Measurements from ENCODE around the gene DHRS7B. TPM values are rescaled to one million over a fixed set of nuclear protein-coding genes. Genes with fewer than 3 reads are reported as not detected.
A peak's percentile ranks its signal among the peaks of the same experiment; 100 is the strongest.

The DHRS7B gene
- total RNA-seq, 1 donor from 2014 or later = 14.4 TPM

GRCh38 chr17:21152731-21153130 lies 26.0 kb downstream of the DHRS7B start:
- DNase-seq (ENCODE audit: low read depth in 2 of 2) = no peak

GRCh38 chr17:21157586-21158370 lies 31.0 kb downstream of the DHRS7B start:
- no peak for DNase-seq (ENCODE audit: low read depth in 2 of 2)

- no peak for DNase-seq (ENCODE audit: low read depth in 2 of 2)
Measured at GRCh38 chr17:21160401-21160800, 33.6 kb downstream of the DHRS7B start.

GRCh38 chr17:21161498-21162393 lies 35.0 kb downstream of the DHRS7B start:
- DNase-seq (ENCODE audit: low read depth in 2 of 2) = no peak

DNA sequence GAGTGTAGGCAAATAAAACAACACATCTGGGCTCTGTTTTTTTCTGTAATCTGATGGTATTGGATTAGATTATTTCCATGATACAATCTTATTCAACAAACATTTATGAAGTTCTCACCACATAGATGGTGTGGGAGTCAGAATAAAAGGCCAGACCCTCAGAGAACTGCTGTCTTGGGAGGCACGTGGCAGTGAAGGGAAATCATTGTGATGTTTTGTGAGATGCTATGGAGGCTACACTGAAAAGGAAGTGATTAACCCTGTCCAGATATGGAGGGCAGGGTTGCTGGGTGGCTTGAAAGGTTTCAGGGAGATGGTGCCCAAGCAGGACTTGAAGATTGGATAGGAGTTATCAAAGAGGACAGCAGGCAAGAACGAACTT lies 35.6 kb downstream of the DHRS7B start:
- no peak for DNase-seq (ENCODE audit: low read depth in 2 of 2)

DNA sequence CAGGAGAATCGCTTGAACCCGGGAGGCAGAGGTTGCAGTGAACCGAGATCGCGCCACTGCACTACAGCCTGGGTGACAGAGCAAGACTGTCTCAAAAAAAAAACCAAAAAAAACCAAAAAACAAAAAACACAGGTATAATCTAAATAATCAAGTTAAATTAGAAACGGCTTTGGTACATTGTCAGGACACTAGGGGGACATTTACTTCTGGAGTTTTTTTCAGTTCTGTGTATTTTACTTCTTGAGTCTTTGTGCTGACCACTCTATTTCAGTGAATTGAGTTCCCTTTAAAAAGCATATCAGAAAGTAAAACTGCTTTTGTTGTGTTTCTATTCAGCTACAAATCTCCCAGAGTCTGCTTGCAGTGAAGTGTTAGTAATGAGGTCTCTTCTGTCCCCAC lies 36.3 kb downstream of the DHRS7B start:
- DNase-seq (ENCODE audit: low read depth in 2 of 2) = no peak

- no peak for DNase-seq (ENCODE audit: low read depth in 2 of 2)
Measured at GRCh38 chr17:21164216-21164615, 37.5 kb downstream of the DHRS7B start.

DNA sequence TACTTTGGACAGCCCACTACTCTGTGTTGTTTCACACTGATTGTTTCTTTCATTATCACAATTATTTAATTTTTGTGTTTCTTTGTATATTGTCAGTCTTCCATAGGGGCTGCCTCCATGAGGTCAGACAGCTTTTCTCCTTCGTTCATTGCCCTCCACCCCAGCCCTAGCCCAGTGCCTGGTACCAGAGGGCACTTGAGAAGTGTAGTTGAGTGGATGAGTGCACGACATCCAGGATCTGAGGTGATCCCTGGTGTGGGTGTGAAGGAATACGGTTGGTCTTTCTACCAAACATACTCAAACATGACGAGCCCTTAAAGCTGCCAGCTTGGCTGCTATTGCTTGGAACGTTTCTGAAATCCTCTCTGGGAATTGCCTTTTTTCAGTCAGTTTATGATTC lies 37.9 kb downstream of the DHRS7B start:
- DNase-seq (ENCODE audit: low read depth in 2 of 2) = no peak

DNA sequence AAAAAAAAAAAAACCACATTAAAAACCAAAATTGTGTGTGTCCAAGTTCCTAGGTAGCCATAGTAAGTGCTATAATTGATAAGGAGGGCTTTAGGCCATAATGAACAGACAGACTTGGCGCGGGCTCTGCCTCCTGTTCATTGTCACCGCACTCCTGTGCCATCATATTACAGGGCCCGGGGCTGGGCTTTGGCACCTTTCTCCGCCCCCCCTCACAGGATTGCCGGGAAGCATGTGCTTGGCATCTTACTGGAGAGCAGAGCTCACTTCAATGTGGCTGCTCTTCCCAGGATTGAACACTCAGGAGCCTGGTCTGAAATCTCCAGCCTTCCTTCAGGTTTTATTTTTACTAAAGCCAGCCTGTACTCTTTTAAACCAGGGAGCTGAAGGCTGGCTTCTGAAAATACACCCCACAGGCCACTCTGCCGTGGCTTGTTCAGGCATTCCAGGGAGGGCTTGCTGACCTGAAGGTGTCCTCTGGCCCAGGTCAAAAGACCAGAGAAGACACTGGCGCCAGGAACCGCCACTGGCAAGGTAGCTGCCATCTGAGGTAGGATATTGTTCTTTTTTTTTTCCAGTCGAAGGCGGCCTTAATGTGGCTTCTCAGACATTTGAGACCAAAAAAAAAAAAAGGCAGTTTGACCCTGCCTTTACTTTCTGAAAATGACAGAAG lies 39.3 kb downstream of the DHRS7B start:
- no peak for DNase-seq (ENCODE audit: low read depth in 2 of 2)

DNA sequence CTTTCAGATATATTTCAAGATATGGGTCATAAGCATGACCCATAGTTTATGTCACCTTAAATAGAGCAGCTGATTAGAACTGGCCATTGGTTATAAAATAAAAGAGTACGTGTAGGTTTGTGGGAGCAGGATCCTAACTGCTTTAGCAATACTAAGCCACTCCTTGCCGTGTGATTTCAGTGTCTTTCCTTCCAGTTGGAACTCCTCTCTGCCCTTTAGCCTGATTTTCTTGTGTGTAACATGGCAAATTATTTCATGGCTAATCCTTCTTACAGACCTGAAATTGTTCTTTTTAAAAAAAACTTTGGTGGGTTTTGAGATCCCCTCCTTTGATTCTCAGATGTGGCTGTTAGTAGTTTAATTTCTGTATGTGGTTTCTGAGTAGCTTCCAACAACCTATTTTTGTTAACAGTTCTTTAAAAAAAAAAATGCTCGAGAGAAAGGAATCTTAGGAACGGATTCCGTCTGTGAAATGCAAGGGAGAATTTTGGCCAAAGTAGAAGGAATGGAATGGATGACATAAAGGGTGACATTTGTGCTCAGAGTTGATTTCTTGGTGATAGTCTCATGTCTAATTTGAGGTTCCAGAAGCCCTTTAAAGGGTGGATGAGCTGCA lies 39.9 kb downstream of the DHRS7B start:
- DNase-seq (ENCODE audit: low read depth in 2 of 2) = no peak

DNA sequence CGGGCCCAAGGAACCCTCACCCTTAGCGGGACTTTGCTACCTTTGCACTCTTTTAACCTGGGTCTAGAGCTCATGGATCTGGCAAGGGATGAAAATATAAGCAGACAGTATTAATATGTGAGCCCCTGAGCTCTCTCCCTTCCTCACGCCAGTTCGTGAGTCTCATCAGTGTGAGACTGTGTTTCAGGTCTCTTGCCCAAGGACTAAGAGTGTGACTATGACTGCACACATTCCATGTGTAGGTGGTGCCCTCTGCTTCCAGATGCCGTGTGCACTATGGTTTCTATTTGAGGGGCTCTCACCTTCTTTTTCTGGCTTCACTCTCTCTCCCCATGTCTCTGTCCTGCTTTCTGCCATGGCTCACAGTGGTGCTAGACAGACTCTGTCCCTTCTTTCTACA lies 40.5 kb downstream of the DHRS7B start:
- DNase-seq (ENCODE audit: low read depth in 2 of 2) = no peak

- no peak for DNase-seq (ENCODE audit: low read depth in 2 of 2)
Measured at GRCh38 chr17:21168555-21168865, 41.7 kb downstream of the DHRS7B start.

GRCh38 chr17:21169496-21169895 lies 42.7 kb downstream of the DHRS7B start:
- no peak for DNase-seq (ENCODE audit: low read depth in 2 of 2)

DNA sequence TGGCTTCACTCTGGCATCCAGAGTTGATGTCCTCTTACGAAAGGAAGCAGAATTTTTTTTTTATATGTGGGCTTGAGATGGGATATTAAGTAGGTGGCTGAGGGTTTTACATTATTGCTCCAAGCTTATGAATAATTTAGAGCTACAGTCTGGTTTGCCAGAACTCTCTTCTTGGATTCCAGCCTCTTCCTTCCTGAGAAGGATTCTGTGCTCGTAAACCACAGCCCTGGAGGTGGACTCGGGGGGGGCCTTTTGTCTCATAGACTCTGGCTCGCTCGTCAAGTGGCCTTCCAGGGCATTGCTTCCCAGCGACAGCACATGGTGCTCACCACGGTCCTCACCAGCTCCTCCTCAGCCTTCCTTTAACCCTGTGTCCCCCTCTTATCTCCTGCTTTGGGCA lies 44.0 kb downstream of the DHRS7B start:
- no peak for DNase-seq (ENCODE audit: low read depth in 2 of 2)

DNA sequence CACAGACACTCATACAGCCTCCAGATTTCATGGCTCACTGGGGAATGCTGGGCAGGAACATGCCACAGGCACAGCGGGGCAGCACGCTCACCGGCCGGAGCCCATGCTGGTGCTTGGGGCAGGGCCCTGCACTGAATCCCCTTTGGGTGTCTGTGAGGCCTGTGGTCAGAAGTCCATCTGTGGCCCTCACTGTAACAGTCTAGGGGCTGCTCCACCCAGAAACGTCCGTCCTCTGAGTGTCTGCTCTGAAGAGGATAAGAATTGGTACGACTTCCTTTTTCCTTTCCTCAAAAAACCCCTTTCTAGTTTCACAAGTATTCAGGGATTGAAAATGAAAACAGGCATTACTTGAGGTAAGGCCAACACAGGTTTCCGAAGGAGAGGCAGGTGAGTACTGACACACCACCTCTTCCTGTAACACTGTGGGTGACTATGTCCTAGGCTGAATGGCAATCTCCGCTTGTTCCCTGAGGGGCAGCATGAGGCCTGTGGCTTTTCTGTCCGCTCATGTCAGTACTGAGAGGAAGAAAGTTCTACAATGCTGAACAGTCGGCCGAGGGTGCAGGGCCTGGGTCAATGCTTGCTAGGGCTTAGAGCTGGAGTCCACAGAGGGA lies 44.7 kb downstream of the DHRS7B start:
- no peak for DNase-seq (ENCODE audit: low read depth in 2 of 2)

DNA sequence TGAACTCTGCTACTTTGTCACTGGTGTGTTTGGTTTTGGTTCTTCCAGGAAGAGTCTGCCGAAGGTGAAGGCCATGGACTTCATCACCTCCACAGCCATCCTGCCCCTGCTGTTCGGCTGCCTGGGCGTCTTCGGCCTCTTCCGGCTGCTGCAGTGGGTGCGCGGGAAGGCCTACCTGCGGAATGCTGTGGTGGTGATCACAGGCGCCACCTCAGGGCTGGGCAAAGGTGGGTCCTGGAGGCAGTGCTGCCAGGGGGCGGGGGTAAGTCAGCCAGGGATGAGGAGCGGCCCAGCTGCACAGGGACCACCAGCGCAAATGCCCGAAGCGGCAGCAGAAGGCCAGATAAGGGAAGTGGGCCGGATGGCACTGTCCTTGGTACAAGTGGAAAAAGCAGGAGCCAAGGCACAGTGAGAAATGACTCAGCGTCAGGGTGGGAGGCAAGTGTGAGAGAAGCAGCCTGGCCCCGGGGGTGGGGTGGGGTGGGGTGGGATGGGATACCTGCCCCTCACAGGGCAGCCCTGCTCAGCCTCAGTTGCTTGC lies 45.3 kb downstream of the DHRS7B start:
- no peak for DNase-seq (ENCODE audit: low read depth in 2 of 2)

DNA sequence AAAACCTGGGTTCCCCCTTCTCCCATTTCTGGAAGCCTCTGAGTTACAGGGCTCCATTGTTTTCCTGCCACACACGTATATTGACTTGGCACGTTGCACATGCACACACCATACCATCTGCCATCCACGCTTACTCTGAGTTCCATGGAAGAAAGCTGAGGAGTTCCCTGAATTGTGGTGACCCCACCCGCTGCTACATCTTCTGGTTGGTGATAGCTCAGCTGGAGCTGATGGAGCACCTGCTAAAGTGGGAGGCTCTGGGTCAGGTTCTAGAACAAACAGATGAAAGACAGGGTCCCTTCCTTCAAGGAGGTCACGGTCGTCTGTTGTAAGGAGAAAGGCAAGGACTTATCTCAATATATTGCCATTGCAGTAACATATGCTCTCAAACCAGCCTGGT lies 46.1 kb downstream of the DHRS7B start:
- no peak for DNase-seq (ENCODE audit: low read depth in 2 of 2)

DNA sequence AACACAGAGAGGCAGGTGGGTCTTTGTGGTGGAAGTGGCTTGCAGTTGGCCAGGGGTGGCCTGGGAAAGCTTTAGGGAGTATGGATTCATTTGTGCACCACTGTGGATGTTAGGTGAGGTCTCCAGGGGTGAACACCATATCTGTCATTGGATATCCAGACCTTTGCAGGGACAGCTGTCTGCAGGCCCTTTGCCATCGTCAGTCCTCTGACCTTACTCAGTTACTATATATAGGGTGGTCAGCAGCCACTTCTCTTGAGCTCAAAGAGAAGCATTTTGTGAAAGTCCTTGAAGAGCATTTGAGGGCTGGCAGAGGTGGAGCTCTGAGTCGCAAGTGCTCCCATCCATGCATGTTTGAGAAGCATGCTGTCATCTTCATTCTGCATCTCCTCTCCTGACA lies 46.8 kb downstream of the DHRS7B start:
- DNase-seq (ENCODE audit: low read depth in 2 of 2) = no peak

- DNase-seq (ENCODE audit: low read depth in 2 of 2) = peak in 1 of 2 donors; percentile 21
Measured at GRCh38 chr17:21174186-21174585, 47.4 kb downstream of the DHRS7B start.

GRCh38 chr17:21174713-21175112 lies 47.9 kb downstream of the DHRS7B start:
- DNase-seq (ENCODE audit: low read depth in 2 of 2) = peak in 1 of 2 donors; percentile 29

- no peak for DNase-seq (ENCODE audit: low read depth in 2 of 2)
Measured at GRCh38 chr17:21176773-21177395, 50.1 kb downstream of the DHRS7B start.
